ENCODE results near the gene TKT.
A peak's percentile ranks its signal among the peaks of the same experiment; 100 is the strongest.

DNA sequence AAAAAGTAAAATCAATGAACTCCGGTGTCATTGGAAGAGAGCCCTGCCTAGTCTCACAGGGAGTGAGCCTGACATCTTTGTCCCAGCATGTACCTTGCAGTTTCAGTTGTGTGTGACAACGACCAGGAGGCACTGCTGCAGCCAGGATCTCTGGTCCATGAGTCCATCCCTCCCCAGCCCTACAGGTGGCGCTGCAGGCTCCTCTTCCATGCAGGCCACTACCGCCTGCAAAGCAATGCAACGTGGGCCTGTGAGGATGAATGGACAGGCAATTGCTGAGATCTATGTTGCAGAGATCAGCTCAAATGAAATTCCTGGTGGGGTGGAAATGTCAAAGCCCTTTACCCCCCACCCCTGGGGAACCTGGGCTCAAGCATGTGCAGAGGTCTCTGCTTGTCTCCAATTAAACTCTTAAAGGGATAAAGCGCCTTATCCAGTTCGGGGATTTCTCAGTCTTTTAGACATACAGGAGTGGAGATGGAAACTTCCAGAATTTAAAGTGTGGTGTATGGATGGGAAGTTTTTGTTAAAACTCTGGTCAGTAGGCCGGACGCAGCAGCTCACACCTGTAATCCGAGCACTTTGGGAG, 35.8 kb downstream of the TKT start:
- TF ChIP-seq EP300 (IDR thresholded peaks at IDR 0.05): no peak
- TF ChIP-seq, protein P1, sequence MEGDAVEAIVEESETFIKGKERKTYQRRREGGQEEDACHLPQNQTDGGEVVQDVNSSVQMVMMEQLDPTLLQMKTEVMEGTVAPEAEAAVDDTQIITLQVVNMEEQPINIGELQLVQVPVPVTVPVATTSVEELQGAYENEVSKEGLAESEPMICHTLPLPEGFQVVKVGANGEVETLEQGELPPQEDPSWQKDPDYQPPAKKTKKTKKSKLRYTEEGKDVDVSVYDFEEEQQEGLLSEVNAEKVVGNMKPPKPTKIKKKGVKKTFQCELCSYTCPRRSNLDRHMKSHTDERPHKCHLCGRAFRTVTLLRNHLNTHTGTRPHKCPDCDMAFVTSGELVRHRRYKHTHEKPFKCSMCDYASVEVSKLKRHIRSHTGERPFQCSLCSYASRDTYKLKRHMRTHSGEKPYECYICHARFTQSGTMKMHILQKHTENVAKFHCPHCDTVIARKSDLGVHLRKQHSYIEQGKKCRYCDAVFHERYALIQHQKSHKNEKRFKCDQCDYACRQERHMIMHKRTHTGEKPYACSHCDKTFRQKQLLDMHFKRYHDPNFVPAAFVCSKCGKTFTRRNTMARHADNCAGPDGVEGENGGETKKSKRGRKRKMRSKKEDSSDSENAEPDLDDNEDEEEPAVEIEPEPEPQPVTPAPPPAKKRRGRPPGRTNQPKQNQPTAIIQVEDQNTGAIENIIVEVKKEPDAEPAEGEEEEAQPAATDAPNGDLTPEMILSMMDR (IDR thresholded peaks at IDR 0.05): peak; percentile 55 to 65 (median 63)

Measured in ovary (tissue), 3 donors.